Nasal cavity respiratory epithelium epithelial cell of viscerocranial mucosa (primary cell): ENCODE measurements around the gene SPO11. TPM values are rescaled to one million over a fixed set of nuclear protein-coding genes. Genes with fewer than 3 reads are reported as not detected.

ENCODE experiments used
- total RNA-seq: library from RNA; depleted of rRNA; stranded (reverse); fragments of >200 nt; gene quantifications from 2 replicates; pipeline ENCODE4 v1.2.3, GENCODE V29; 2014

The SPO11 gene
- not detected in 2 replicates for total RNA-seq

GRCh38 chr20:57329608-57330221 is at the start of gene SPO11:
TSS of gene SPO11 (plus strand) at chr20:57329803. CDS start at chr20:57329868, 65 bp downstream.

GRCh38 chr20:57351042-57351783 is 21.6 kb downstream of the SPO11 start, which contains the start of gene RAE1:
TSS of gene RAE1 (plus strand) at chr20:57351255. CDS start at chr20:57354039, 2,784 bp downstream.

GRCh38 chr20:57390604-57391438 is 61.2 kb downstream of the SPO11 start, which contains the start of gene RBM38:
TSS of gene RBM38 (plus strand) at chr20:57391396. CDS start at chr20:57391582, 186 bp downstream.

Other genes with a start within 250 kb of the SPO11 start
- gene BMP7, start 63.2 kb upstream of the SPO11 start, total RNA-seq = 1.9 TPM in 1 of 2 replicates, not detected in the other
- gene RAE1, start 21.5 kb downstream of the SPO11 start, total RNA-seq = 22.9 and 45.4 TPM in 2 replicates
- 8.5 and 13.2 TPM in 2 replicates for gene RBM38, start 61.6 kb downstream of the SPO11 start, total RNA-seq
- gene CTCFL, start 195.3 kb downstream of the SPO11 start, total RNA-seq = not detected in 2 replicates
- gene PCK1, start 231.3 kb downstream of the SPO11 start, total RNA-seq = not detected in 2 replicates